Duodenal mucosa (tissue), 2 donors: ENCODE data around the gene WASHC4.

ENCODE experiments used
- H3K27ac ChIP-seq: one replicate; pipeline ENCODE4 v1.7.0; 2013; ENCODE audit warnings: low read depth, low read length
- H3K27me3 ChIP-seq, 2 donors: one replicate each; pipeline ENCODE4 v1.7.0; 2013; ENCODE audit warnings: low read length in 2 of 2, control low read depth in 1 of 2; ENCODE audit not compliant: insufficient read depth in 2 of 2, control insufficient read depth in 1 of 2
- H3K36me3 ChIP-seq, 2 donors: one replicate each; pipeline ENCODE4 v1.7.0; 2013; ENCODE audit warnings: low read length in 2 of 2, control low read depth in 1 of 2; ENCODE audit not compliant: insufficient read depth in 2 of 2, control insufficient read depth in 1 of 2
- H3K4me1 ChIP-seq, 2 donors: one replicate each; pipeline ENCODE4 v1.7.0; 2013; ENCODE audit warnings: low read length in 2 of 2, control low read depth in 1 of 2; ENCODE audit not compliant: insufficient read depth in 2 of 2, control insufficient read depth in 1 of 2
- H3K4me3 ChIP-seq, 2 donors: one replicate each; pipeline ENCODE4 v1.7.0; 2013; ENCODE audit warnings: low read length in 2 of 2, low read depth in 1 of 2
- H3K9ac ChIP-seq, 2 donors: one replicate each; pipeline ENCODE4 v1.7.0; 2013; ENCODE audit warnings: low read length in 2 of 2, low read depth in 1 of 2
- H3K9me3 ChIP-seq, 2 donors: one replicate each; pipeline ENCODE4 v1.7.0; 2013; ENCODE audit warnings: low read length in 2 of 2, control low read depth in 1 of 2; ENCODE audit not compliant: control insufficient read depth in 1 of 2

WASHC4 gene

GRCh38 chr12:105110851-105111250 lies 3.3 kb downstream of the WASHC4 start:
- no peak overlapping the region for H3K9ac ChIP-seq
- H3K36me3 ChIP-seq, result peaks cover 9 to 17% of the 10 kb centered on the region in 2 donors
- no peaks in the 10 kb centered on the region for H3K9me3 ChIP-seq
- H3K27ac ChIP-seq, result no peak overlapping the region
- no peak overlapping the region for H3K4me3 ChIP-seq
- no peaks in the 10 kb centered on the region for H3K27me3 ChIP-seq
- H3K4me1 ChIP-seq, result peaks cover 16 to 23% of the 10 kb centered on the region in 2 donors

GRCh38 chr12:105113094-105113493 lies 5.6 kb downstream of the WASHC4 start:
- Histone ChIP-seq H3K9ac (no peak overlapping the region), H3K4me1 (peaks cover 16 to 23% of the 10 kb centered on the region in 2 donors), H3K4me3 (no peak overlapping the region), H3K9me3 (no peaks in the 10 kb centered on the region), H3K27me3 (no peaks in the 10 kb centered on the region), H3K27ac (no peak overlapping the region), H3K36me3 (peaks cover 15 to 39% of the 10 kb centered on the region in 2 donors)

- Histone ChIP-seq H3K4me1 (no peaks in the 10 kb centered on the region), H3K36me3 (peaks cover 20 to 51% of the 10 kb centered on the region in 2 donors), H3K9me3 (no peaks in the 10 kb centered on the region), H3K4me3 (no peak overlapping the region), H3K9ac (no peak overlapping the region), H3K27ac (no peak overlapping the region), H3K27me3 (no peaks in the 10 kb centered on the region)
These were observed 9.4 kb downstream of the WASHC4 start for GRCh38 chr12:105116969-105117368.

GRCh38 chr12:105120551-105120950 lies 13.0 kb downstream of the WASHC4 start:
- Histone ChIP-seq H3K36me3 (peaks cover 14 to 71% of the 10 kb centered on the region in 2 donors), H3K27ac (no peak overlapping the region), H3K27me3 (no peaks in the 10 kb centered on the region), H3K4me1 (no peaks in the 10 kb centered on the region), H3K9me3 (no peaks in the 10 kb centered on the region), H3K9ac (no peak overlapping the region), H3K4me3 (no peak overlapping the region)

GRCh38 chr12:105138248-105138647 lies 30.7 kb downstream of the WASHC4 start:
- Histone ChIP-seq H3K27me3 (no peaks in the 10 kb centered on the region), H3K4me1 (no peaks in the 10 kb centered on the region), H3K9me3 (no peaks in the 10 kb centered on the region), H3K9ac (no peak overlapping the region), H3K27ac (no peak overlapping the region), H3K4me3 (no peak overlapping the region), H3K36me3 (peaks cover 9 to 38% of the 10 kb centered on the region in 2 donors)

GRCh38 chr12:105141320-105141922 lies 33.9 kb downstream of the WASHC4 start:
- no peak overlapping the region for H3K27ac ChIP-seq
- no peak overlapping the region for H3K9ac ChIP-seq
- H3K36me3 ChIP-seq, result peaks cover 10 to 41% of the 10 kb centered on the region in 2 donors
- no peak overlapping the region for H3K4me3 ChIP-seq
- no peaks in the 10 kb centered on the region for H3K4me1 ChIP-seq
- H3K27me3 ChIP-seq, result no peaks in the 10 kb centered on the region
- no peaks in the 10 kb centered on the region for H3K9me3 ChIP-seq

- no peak overlapping the region for H3K4me3 ChIP-seq
- H3K9me3 ChIP-seq, result no peaks in the 10 kb centered on the region
- no peak overlapping the region for H3K9ac ChIP-seq
- H3K4me1 ChIP-seq, result no peaks in the 10 kb centered on the region
- H3K27ac ChIP-seq, result no peak overlapping the region
- no peaks in the 10 kb centered on the region for H3K27me3 ChIP-seq
- H3K36me3 ChIP-seq, result peaks cover 9 to 41% of the 10 kb centered on the region in 2 donors
These were observed 34.7 kb downstream of the WASHC4 start for GRCh38 chr12:105142259-105142658.

GRCh38 chr12:105156260-105156659 lies 48.7 kb downstream of the WASHC4 start:
- Histone ChIP-seq H3K4me3 (no peak overlapping the region), H3K9me3 (no peaks in the 10 kb centered on the region), H3K9ac (no peak overlapping the region), H3K36me3 (peaks cover 21 to 49% of the 10 kb centered on the region in 2 donors), H3K4me1 (no peaks in the 10 kb centered on the region), H3K27ac (no peak overlapping the region), H3K27me3 (no peaks in the 10 kb centered on the region)

- Histone ChIP-seq H3K9me3 (no peaks in the 10 kb centered on the region), H3K36me3 (peaks cover 21 to 57% of the 10 kb centered on the region in 2 donors), H3K9ac (no peak overlapping the region), H3K27ac (no peak overlapping the region), H3K27me3 (no peaks in the 10 kb centered on the region), H3K4me3 (no peak overlapping the region), H3K4me1 (no peaks in the 10 kb centered on the region)
These were observed 50.1 kb downstream of the WASHC4 start for GRCh38 chr12:105157606-105158005.

GRCh38 chr12:105158876-105159275 lies 51.3 kb downstream of the WASHC4 start:
- Histone ChIP-seq H3K27me3 (no peaks in the 10 kb centered on the region), H3K27ac (no peak overlapping the region), H3K36me3 (peaks cover 25 to 57% of the 10 kb centered on the region in 2 donors), H3K4me3 (no peak overlapping the region), H3K9me3 (no peaks in the 10 kb centered on the region), H3K4me1 (no peaks in the 10 kb centered on the region), H3K9ac (no peak overlapping the region)
